HG03108 (cell line): ENCODE measurements around the gene NELL2.

ENCODE experiments used
- ATAC-seq: cut with Tn5 transposase; IDR thresholded peaks from one replicate; pipeline ENCODE4 v1.9.1; 2021; ENCODE audit warnings: moderate library complexity; ENCODE audit not compliant: unreplicated experiment

NELL2 gene

GRCh38 chr12:44551631-44552030 lies 324.5 kb downstream of the NELL2 start:
- no peak for ATAC-seq

- ATAC-seq: no peak
Observed at GRCh38 chr12:44550377-44550776, 325.7 kb downstream of the NELL2 start.

- no peak for ATAC-seq
Observed at GRCh38 chr12:44546060-44546459, 330.1 kb downstream of the NELL2 start.

- ATAC-seq: no peak
Observed at GRCh38 chr12:44544018-44544417, 332.1 kb downstream of the NELL2 start.

- ATAC-seq: no peak
Observed at GRCh38 chr12:44542716-44543115, 333.4 kb downstream of the NELL2 start.

DNA sequence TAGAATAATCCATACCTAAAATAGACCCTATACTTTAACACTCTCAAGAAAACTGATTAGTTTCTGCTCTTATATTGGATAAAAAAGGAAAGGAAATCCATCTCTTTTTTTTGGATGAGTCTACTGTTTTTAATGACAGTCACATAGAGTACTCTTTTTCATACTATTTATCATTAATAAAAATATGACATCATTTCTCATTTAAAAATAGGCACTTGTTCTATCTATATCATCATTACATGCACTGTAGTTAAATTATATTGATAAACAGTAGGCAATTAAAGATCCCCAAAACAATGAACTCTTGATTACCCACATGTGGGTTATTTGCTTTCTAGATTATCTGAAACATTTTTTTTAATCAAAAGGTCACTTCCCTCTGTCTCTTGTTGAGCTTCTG lies 338.8 kb downstream of the NELL2 start:
- ATAC-seq: no peak

DNA sequence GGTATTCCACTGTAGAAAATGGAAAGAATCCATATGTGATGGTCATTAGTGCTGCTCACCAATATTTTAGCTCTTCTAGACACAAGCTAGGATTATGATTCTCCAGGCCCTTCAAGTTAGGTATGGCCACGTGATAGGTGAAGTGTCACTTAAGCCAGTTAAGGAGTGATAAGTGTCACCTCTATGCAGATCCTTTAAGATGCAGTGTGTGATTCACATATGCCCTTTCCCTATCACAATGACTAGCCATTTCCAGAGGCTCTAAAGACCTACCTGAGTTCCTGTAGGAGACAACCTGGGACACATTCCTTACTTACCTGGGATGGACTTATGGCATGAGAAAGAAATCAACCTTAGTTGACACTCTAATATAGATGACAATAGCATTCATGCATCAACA lies 343.2 kb downstream of the NELL2 start:
- no peak for ATAC-seq

DNA sequence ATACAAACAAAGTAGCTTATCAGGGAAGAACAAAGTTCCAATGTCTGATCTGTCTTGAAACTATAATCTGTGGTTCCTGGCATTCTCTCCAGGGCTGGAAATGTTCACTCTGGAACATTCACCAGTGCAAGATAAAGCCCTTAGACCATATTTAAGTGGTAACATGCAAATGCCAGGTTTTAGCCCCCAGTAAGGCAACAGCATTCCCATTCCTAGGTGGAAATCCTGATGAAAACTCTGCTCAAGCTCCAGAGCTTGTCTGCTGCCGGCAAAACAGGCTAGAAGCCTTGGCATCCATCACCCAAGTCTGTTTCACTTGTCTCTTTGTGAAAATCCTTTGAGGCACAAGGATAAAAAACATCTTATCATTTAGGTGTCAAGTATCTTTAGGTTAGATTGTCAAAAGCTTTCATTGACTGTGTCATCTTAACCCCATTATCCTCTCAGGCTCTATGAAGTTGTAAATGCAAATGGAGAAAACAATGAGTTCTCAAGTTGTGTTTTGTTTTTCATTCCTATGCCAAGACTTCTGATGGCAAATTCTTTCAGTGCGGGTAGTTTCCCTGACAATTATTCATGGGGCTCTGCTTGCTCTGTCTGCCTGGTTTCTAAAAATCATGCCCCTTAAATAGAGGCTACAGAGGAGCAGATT lies 344.7 kb downstream of the NELL2 start:
- no peak for ATAC-seq

DNA sequence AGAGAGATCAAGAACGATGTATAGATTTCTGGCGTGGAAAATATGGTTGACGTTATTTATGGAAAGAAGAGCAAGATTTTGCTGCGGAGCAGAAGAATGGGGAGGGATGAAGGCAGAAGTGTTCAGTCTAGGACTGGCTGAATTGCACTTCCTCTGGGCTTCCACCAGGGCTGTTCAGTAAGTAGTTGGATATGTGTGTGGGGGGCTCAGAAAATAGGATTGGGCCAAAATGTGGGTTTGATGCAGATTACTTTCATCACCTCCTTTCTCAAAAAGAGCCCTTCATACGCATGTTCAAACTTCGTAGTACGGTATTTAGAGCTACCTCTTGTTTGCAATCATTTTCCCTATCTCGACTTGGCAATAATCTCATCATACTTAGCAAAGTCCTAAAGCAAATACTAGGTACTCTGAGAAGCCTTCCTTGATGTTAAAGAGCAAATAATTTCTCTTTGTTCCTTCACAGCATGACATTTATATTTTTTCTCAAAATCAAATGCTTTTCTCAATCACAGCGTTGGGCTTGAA lies 349.4 kb downstream of the NELL2 start:
- ATAC-seq: no peak

GRCh38 chr12:44525806-44526654 lies 350.1 kb downstream of the NELL2 start:
- ATAC-seq: no peak

GRCh38 chr12:44523828-44524227 lies 352.3 kb downstream of the NELL2 start:
- ATAC-seq: no peak

DNA sequence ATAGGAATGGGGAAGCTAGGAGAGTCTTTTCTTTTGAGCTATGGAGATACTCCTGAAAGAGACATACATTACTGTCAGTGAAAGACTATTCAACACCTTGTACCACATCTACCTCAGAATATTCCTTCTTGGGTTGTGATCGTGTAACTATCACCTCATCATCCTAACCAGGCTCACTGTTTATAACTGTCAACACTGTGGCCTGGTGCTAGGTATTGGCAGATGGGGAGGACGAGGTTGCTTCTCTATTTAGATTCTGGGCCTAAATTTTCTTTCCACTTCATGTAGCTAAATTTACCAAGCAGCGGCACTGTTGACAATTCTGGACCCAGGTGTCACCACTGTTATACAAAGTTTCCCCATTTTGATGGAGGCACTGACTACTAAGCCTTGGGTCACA lies 354.4 kb downstream of the NELL2 start:
- ATAC-seq: no peak

DNA sequence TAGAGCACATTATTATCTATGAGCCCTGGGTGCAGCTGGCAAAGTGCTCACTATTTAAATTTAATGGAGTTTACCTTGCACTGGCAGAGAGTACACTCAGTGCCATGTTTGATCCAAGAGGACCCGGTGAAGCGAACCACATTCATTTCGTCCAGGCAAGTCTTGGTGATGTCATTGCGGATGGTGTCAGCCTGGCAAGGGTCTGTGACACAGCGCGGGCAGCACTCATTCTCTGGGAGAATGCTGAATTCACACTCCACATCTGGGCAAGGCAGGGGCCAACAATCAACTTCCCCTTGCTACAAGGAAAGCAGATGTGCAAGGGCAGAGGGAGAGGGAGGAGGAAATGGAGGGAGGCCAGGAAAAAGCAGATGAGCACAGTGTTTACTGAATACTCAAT lies 356.2 kb downstream of the NELL2 start:
- ATAC-seq: no peak

GRCh38 chr12:44511289-44511688 lies 364.8 kb downstream of the NELL2 start:
- no peak for ATAC-seq

DNA sequence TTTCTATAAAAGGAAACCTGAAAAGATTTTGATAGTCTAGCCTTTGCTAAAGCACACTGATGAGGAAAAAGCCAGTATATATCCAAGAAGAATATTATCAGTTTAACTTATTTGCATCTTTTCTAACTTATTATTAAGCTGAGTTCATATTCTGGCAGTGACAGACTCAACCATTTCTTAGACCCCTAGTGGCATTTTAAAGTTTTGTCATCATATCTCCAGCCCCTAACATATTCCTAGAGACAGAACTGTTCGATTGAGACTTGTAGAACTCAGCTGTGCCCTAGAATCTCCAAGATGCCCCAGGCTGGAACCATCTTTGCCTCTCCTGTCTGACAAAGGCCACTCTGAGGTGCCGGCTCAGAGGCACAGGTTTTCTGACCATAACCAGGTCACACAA lies 365.6 kb downstream of the NELL2 start:
- no peak for ATAC-seq

GRCh38 chr12:44510076-44510475 lies 366.0 kb downstream of the NELL2 start:
- no peak for ATAC-seq

GRCh38 chr12:44509471-44509870 lies 366.6 kb downstream of the NELL2 start:
- ATAC-seq: no peak

GRCh38 chr12:44507461-44507860 lies 368.7 kb downstream of the NELL2 start:
- ATAC-seq: no peak

- no peak for ATAC-seq
Observed at GRCh38 chr12:44504799-44505198, 371.3 kb downstream of the NELL2 start.

- ATAC-seq: no peak
Observed at GRCh38 chr12:44503329-44503728, 372.8 kb downstream of the NELL2 start.

GRCh38 chr12:44502681-44503080 lies 373.4 kb downstream of the NELL2 start:
- no peak for ATAC-seq

DNA sequence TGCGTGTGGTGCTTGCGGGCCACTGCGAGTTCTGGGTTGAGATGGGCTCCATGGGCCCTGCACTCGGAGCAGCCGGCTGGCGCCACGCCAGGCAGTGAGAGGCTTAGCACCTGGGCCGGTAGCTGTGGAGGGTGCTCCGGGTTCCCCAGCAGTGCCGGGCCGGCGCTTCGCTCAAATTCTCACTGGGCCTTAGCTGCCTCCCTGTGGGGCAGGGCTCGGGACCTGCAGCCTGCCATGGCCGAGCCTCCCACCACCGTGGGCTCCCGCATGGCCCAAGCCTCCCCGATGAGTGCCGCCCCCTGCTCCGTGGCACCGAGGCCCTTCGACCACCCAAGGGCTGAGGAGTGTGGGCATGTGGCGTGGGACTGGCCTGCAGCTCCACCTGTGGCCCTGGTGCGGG lies 375.7 kb downstream of the NELL2 start:
- ATAC-seq: no peak
